HEK293 (cell line): ENCODE measurements around the gene SPDYE3.
A peak's percentile ranks its signal among the peaks of the same experiment; 100 is the strongest.
"Not testable (repeated sequence)": the region's sequence is repeated elsewhere in the genome, so short reads cannot be mapped to it uniquely, and the experiment has no call there.

Source experiments
- CTCF ChIA-PET: fragments of 350-600 bp; formaldehyde crosslinking; extraction: SDS; loops from one replicate; lab custom pipeline; 2021; ENCODE audit warnings: antibody characterized with exemption; lab: Yijun Ruan, JAX
- POLR2A ChIA-PET: fragments of 300-600 bp; formaldehyde crosslinking; extraction: SDS; loops from one replicate; lab custom pipeline; 2020; ENCODE audit warnings: antibody characterized with exemption, inconsistent platforms; lab: Yijun Ruan, JAX
- H3K27ac ChIP-seq: fragments of 200-500 bp; sonication (Bioruptor generic); 2 replicates; pipeline ENCODE4 v1.5.1; 2014; ENCODE audit warnings: low read depth, low read length, control low read depth, inconsistent platforms; ENCODE audit errors: extremely low read depth
- H3K36me3 ChIP-seq, 2 experiments: fragments of 200-500 bp in 1 of 2; sonication (Bioruptor generic) in 1 of 2; 1 replicate in 1 of 2; 2 replicates in 1 of 2; pipeline ENCODE4 v1.5.1; 2014 to 2017; ENCODE audit warnings: inconsistent platforms in 2 of 2, low read length in 2 of 2; ENCODE audit not compliant: control insufficient read depth in 2 of 2, insufficient read depth in 1 of 2
- H3K4me1 ChIP-seq: fragments of 200-500 bp; sonication (Bioruptor generic); 2 replicates; pipeline ENCODE4 v1.5.1; 2014; ENCODE audit warnings: mild to moderate bottlenecking, low read length, inconsistent platforms; ENCODE audit not compliant: control insufficient read depth, insufficient read depth
- H3K4me3 ChIP-seq: 2 replicates; pipeline ENCODE4 v1.5.1; 2011; ENCODE audit warnings: low read depth, mild to moderate bottlenecking, control low read depth, low read length, moderate library complexity
- H3K9me3 ChIP-seq: fragments of 200-500 bp; sonication (Bioruptor generic); 2 replicates; pipeline ENCODE4 v1.5.1; 2014; ENCODE audit warnings: low read depth, low read length, inconsistent platforms; ENCODE audit not compliant: control insufficient read depth, insufficient read depth
- EGR2 ChIP-seq: fragments of 450-650 bp; formaldehyde crosslinking; IDR thresholded peaks from 2 replicates; pipeline ENCODE4 v1.5.1; 2016; ENCODE audit warnings: low read depth, missing biosample characterization, missing genetic modification characterization
- KLF1 ChIP-seq: fragments of 450-650 bp; formaldehyde crosslinking; IDR thresholded peaks from 2 replicates; pipeline ENCODE4 v1.5.1; 2016; ENCODE audit warnings: missing biosample characterization, missing genetic modification characterization
- KLF7 ChIP-seq: fragments of 450-650 bp; formaldehyde crosslinking; IDR thresholded peaks from 2 replicates; pipeline ENCODE4 v1.5.1; 2016; ENCODE audit warnings: missing biosample characterization, missing genetic modification characterization, borderline replicate concordance
- OVOL3 ChIP-seq: fragments of 450-650 bp; formaldehyde crosslinking; IDR thresholded peaks from 2 replicates; pipeline ENCODE4 v1.5.1; 2016; ENCODE audit warnings: missing biosample characterization, missing genetic modification characterization
- ZFHX2 ChIP-seq: fragments of 450-650 bp; formaldehyde crosslinking; conservative IDR thresholded peaks from 2 replicates; pipeline ENCODE4 v1.5.1; 2016; ENCODE audit warnings: missing biosample characterization, missing genetic modification characterization
- ZIC2 ChIP-seq: fragments of 450-650 bp; formaldehyde crosslinking; IDR thresholded peaks from 2 replicates; pipeline ENCODE4 v1.5.1; 2016; ENCODE audit warnings: missing biosample characterization, missing genetic modification characterization
- ZNF10 ChIP-seq: fragments of 450-650 bp; formaldehyde crosslinking; IDR thresholded peaks from 2 replicates; pipeline ENCODE4 v1.5.1; 2017; ENCODE audit warnings: missing biosample characterization, missing genetic modification characterization
- ZNF155 ChIP-seq: fragments of 450-650 bp; formaldehyde crosslinking; IDR thresholded peaks from 2 replicates; pipeline ENCODE4 v1.5.1; 2016; ENCODE audit warnings: missing biosample characterization, missing genetic modification characterization
- ZNF292 ChIP-seq: fragments of 450-650 bp; formaldehyde crosslinking; IDR thresholded peaks from 2 replicates; pipeline ENCODE4 v1.5.1; 2016; ENCODE audit warnings: low read depth, missing biosample characterization, missing genetic modification characterization, borderline replicate concordance
- ZNF341 ChIP-seq: fragments of 450-650 bp; formaldehyde crosslinking; IDR thresholded peaks from 2 replicates; pipeline ENCODE4; 2016; ENCODE audit warnings: low read depth, missing biosample characterization, missing genetic modification characterization
- ZNF391 ChIP-seq: fragments of 450-650 bp; formaldehyde crosslinking; IDR thresholded peaks from 2 replicates; pipeline ENCODE4 v1.5.1; 2016; ENCODE audit warnings: low read depth, missing biosample characterization, missing genetic modification characterization, borderline replicate concordance
- ZNF600 ChIP-seq: fragments of 450-650 bp; formaldehyde crosslinking; IDR thresholded peaks from 2 replicates; pipeline ENCODE4 v1.5.1; 2016; ENCODE audit warnings: missing biosample characterization, missing genetic modification characterization
- ZNF654 ChIP-seq: fragments of 450-650 bp; formaldehyde crosslinking; IDR thresholded peaks from 2 replicates; pipeline ENCODE4 v1.5.1; 2016; ENCODE audit warnings: low read depth, missing biosample characterization, missing genetic modification characterization
- TF ChIP-seq, protein P1 (sequence below): fragments of 450-650 bp; formaldehyde crosslinking; IDR thresholded peaks from 2 replicates; pipeline ENCODE4 v1.5.1; 2017; ENCODE audit warnings: missing biosample characterization, missing genetic modification characterization
- TF ChIP-seq, protein P2 (sequence below): fragments of 450-650 bp; formaldehyde crosslinking; IDR thresholded peaks from 2 replicates; pipeline ENCODE4 v1.5.1; 2016; ENCODE audit warnings: missing biosample characterization, missing genetic modification characterization
- TF ChIP-seq, protein P3 (sequence below): fragments of 450-650 bp; formaldehyde crosslinking; IDR thresholded peaks from 2 replicates; pipeline ENCODE4 v1.5.1; 2017; ENCODE audit warnings: missing biosample characterization, missing genetic modification characterization

The SPDYE3 gene

DNA sequence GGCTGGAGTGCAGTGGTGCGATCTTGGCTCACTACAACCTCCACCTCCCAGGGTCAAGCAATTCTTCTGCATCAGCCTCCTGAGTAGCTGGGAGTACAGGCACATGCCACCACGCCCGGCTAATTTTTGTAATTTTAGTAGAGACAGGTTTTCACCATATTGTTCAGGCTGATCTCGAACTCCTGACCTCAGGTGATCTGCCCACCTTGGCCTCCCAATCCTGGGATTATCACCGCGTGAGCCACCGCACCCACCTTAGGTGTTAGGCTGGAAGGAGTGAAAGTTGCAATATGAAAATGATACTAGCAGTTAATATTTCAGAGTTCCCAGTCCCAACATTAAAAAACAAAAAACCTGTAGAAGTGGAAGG, 58.5 kb downstream of the SPDYE3 start:
- H3K27ac ChIP-seq, H3K4me3 ChIP-seq, POLR2A ChIA-PET, H3K4me1 ChIP-seq, H3K9me3 ChIP-seq: not testable (repeated sequence)
- peaks cover 18 to 46% of the 10 kb centered on the region in 2 experiments; a peak in 2 of 3 replicates for H3K36me3 ChIP-seq
- CTCF ChIA-PET = interaction anchor here (1.9 kb wide), 1 partner anchor 42 kb away, joined by 15 read pairs; no protein-coding TSS in a partner anchor

DNA sequence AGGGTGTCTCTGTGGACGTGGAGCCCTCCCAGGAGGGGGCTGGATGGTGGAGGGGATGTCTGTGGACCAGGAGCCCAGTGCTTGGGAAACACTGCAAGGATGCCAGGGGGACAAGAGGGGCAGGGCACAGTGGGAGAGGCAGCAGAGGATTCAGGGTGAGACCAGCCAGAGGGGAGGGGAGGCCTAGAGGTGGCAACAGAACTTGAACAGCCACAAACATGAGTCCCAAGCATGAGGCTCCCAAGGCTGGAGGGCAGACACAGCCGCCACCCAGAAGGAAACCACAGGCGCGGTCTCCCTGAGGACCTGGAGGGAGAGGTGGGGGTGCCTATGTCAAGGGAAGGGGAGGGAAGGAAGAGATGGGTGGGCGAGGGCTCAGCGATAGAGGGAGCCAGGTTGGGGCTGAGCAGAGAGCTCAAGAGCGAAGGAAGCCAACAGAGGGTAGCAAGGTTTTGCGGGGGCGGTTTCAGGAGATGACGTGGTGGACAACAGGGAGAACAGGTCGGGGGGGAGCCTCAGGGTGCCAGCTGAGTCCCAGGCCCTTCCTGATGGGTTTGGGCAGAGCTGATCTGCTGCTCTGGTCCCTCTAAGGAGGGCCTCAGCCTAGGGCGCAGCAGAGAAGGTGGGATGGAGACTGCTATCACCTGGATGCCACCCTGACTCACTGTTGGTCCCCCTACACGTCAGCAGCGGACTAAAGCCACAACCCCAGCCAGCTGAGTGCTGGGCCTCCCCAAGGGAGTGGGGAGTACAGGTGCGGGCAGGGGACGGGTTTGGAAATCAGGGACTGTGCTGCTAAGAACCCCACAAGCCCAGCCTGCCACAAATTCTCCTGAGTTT, 59.1 kb downstream of the SPDYE3 start:
- H3K4me1 ChIP-seq = no peaks in the 10 kb centered on the region
- ChIA-PET POLR2A (no interaction called here), CTCF (no interaction called here)
- H3K9me3 ChIP-seq = no peaks in the 10 kb centered on the region
- H3K4me3 ChIP-seq = no peak overlapping the region
- peaks cover 12 to 39% of the 10 kb centered on the region in 2 experiments; a peak in 2 of 3 replicates for H3K36me3 ChIP-seq
- H3K27ac ChIP-seq = no peak overlapping the region
- TF ChIP-seq ZFHX2 (tag by site-specific recombination) = peak; percentile 20; the same call in 1 of the 2 replicates
- TF ChIP-seq ZNF10 (tag by site-specific recombination) = no peak
- TF ChIP-seq, protein P1, sequence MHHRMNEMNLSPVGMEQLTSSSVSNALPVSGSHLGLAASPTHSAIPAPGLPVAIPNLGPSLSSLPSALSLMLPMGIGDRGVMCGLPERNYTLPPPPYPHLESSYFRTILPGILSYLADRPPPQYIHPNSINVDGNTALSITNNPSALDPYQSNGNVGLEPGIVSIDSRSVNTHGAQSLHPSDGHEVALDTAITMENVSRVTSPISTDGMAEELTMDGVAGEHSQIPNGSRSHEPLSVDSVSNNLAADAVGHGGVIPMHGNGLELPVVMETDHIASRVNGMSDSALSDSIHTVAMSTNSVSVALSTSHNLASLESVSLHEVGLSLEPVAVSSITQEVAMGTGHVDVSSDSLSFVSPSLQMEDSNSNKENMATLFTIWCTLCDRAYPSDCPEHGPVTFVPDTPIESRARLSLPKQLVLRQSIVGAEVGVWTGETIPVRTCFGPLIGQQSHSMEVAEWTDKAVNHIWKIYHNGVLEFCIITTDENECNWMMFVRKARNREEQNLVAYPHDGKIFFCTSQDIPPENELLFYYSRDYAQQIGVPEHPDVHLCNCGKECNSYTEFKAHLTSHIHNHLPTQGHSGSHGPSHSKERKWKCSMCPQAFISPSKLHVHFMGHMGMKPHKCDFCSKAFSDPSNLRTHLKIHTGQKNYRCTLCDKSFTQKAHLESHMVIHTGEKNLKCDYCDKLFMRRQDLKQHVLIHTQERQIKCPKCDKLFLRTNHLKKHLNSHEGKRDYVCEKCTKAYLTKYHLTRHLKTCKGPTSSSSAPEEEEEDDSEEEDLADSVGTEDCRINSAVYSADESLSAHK (tag by site-specific recombination) = no peak
- peak; percentile 34; the same call in 1 of the 2 replicates for TF ChIP-seq EGR2 (tag by site-specific recombination)
- no peak for TF ChIP-seq ZNF654
- TF ChIP-seq KLF1 = peak; percentile 59; the same call in 1 of the 2 replicates
- TF ChIP-seq ZNF292 (tag by site-specific recombination) = no peak
- no peak for TF ChIP-seq ZNF391 (tag by site-specific recombination)
- TF ChIP-seq ZIC2 (tag by site-specific recombination) = no peak
- TF ChIP-seq, protein P2, sequence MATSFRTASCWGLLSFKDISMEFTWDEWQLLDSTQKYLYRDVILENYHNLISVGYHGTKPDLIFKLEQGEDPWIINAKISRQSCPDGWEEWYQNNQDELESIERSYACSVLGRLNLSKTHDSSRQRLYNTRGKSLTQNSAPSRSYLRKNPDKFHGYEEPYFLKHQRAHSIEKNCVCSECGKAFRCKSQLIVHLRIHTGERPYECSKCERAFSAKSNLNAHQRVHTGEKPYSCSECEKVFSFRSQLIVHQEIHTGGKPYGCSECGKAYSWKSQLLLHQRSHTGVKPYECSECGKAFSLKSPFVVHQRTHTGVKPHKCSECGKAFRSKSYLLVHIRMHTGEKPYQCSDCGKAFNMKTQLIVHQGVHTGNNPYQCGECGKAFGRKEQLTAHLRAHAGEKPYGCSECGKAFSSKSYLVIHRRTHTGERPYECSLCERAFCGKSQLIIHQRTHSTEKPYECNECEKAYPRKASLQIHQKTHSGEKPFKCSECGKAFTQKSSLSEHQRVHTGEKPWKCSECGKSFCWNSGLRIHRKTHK (tag by site-specific recombination) = no peak
- TF ChIP-seq ZNF155 (tag by site-specific recombination) = no peak
- no peak for TF ChIP-seq OVOL3 (tag by site-specific recombination)
- peak; percentile 33; the same call in 1 of the 2 replicates for TF ChIP-seq ZNF341 (tag by site-specific recombination)
- TF ChIP-seq, protein P3, sequence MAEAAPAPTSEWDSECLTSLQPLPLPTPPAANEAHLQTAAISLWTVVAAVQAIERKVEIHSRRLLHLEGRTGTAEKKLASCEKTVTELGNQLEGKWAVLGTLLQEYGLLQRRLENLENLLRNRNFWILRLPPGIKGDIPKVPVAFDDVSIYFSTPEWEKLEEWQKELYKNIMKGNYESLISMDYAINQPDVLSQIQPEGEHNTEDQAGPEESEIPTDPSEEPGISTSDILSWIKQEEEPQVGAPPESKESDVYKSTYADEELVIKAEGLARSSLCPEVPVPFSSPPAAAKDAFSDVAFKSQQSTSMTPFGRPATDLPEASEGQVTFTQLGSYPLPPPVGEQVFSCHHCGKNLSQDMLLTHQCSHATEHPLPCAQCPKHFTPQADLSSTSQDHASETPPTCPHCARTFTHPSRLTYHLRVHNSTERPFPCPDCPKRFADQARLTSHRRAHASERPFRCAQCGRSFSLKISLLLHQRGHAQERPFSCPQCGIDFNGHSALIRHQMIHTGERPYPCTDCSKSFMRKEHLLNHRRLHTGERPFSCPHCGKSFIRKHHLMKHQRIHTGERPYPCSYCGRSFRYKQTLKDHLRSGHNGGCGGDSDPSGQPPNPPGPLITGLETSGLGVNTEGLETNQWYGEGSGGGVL (tag by site-specific recombination) = 0 out of 2 replicates have a peak, but pooled peaks have one; percentile 11
- no peak for TF ChIP-seq ZNF600 (tag by site-specific recombination)
- no peak for TF ChIP-seq KLF7
